Epithelial cell of esophagus (primary cell): ENCODE data around the gene ANKZF1.

Experiments
- DNase-seq: peaks from one replicate; pipeline ENCODE4 v3.0.0; 2010; ENCODE audit warnings: low read depth
- H3K4me3 ChIP-seq: 2 replicates; pipeline ENCODE4 v1.5.1; 2011; ENCODE audit warnings: mild to moderate bottlenecking, low read length, control low read depth
- TF ChIP-seq, protein P1 (sequence below): IDR thresholded peaks from 2 replicates; pipeline ENCODE4 v1.5.1; 2011; ENCODE audit warnings: low read depth, mild to moderate bottlenecking, low read length, control low read depth, inconsistent platforms; ENCODE audit not compliant: insufficient read depth; ENCODE audit errors: missing control alignments

Gene ANKZF1

DNA sequence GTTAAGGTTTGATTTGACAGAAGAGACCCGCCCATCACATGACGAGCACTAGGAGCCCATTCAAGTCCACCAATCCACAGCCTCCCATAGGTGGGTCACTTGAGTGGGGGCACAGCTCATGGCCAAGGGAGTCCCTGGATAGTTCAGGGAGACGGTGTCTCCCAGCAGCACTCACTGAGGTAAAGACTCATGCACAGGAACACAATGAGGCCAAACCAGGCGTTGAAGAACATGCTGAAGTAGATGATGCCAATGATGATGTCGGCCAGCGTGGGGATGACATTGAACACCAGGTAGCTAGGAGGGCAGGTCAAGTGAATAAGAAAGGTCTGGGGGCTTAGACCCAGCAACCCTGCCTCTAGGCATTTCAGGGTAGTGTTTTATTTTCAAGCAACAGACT is 14.8 kb upstream of the ANKZF1 start:
- no peak for DNase-seq
- TF ChIP-seq, protein P1, sequence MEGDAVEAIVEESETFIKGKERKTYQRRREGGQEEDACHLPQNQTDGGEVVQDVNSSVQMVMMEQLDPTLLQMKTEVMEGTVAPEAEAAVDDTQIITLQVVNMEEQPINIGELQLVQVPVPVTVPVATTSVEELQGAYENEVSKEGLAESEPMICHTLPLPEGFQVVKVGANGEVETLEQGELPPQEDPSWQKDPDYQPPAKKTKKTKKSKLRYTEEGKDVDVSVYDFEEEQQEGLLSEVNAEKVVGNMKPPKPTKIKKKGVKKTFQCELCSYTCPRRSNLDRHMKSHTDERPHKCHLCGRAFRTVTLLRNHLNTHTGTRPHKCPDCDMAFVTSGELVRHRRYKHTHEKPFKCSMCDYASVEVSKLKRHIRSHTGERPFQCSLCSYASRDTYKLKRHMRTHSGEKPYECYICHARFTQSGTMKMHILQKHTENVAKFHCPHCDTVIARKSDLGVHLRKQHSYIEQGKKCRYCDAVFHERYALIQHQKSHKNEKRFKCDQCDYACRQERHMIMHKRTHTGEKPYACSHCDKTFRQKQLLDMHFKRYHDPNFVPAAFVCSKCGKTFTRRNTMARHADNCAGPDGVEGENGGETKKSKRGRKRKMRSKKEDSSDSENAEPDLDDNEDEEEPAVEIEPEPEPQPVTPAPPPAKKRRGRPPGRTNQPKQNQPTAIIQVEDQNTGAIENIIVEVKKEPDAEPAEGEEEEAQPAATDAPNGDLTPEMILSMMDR: no peak
- no peak overlapping the region for H3K4me3 ChIP-seq

GRCh38 chr2:219215871-219216534 is 13.6 kb upstream of the ANKZF1 start:
- TF ChIP-seq, protein P1: no peak
- peak; percentile 16 for DNase-seq
- no peak overlapping the region for H3K4me3 ChIP-seq

- TF ChIP-seq, protein P1: no peak
- H3K4me3 ChIP-seq: no peak overlapping the region
- DNase-seq: no peak
Observed at GRCh38 chr2:219216535-219216915, 13.1 kb upstream of the ANKZF1 start.

DNA sequence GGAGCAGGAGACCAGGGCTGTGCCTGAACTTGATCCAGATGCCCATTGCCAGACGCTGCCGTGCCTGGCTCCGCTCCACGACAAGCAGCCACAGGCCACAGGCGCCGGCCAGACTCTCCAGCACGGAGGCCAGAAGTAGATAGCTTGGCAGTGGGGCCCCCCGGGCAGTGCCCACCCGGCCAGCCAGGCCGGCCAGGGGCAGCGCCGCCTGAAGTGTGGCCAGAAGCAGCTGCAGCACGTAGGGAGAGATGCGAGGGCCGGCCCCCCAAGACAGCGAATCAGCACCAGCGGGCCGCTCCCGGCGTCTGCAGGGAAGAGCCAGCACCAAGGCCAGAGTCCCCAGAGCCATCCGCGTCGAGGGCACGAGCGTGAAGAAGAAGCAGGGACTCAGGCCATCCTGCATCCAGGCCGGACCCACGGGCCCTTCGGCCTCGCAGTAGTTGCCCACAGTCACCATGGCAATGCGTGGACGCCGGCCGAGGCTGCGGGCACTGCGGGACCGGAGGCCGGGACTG is 11.3 kb upstream of the ANKZF1 start:
- TF ChIP-seq, protein P1: no peak
- DNase-seq: peak; percentile 75
- peak overlapping the region; percentile 70 for H3K4me3 ChIP-seq

DNA sequence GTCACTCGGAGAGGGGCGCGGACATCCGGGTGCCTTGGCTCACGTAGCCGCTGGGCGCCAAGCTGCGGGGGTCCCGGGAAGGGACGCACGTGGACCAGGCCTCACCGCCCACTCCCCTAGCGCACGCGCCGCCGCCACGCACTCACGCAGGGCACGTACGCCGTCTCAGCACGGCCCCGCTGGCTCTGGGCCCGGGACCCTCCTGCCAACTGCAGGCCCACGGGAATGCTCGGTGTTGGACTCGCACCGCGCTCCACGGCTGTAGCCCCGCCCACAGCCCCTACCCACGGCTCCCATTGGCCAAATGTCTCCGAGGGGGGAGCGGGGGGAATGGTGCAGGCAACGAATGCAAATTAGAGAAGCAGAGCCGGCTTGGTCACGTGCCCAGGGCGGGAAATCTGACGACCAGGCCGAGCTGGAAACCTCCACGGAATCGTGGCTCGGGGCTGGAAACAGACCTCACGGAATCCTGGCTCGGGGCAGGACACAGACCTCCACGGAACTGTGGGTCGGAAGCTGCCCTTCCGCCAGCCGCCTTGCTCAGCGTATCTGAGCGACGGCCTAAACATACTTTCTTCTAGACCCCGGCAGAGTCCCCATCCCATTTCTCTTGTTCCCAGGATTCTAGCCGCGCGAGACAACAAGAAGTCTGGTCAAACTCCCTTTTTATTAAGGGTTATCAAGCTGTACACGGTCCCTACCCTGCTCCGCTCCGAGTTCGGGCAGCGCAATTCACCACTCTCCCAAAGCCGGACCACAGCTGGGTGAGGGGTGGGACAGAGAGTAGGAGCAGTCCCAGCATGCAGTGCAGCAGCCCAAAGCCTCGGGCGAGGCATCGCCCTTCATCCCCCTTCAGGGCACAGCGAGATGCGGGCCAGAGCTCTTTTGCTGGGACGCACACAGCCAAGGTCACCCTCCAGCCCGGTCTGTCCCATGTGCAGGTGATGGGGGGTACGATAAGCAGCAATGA is 10.6 kb upstream of the ANKZF1 start, which contains the start of gene ABCB6:
ABCB6 (minus strand) TSS at position 227 of the 970 bp plus-strand sequence. CDS start 285 bp downstream, outside the sequence.
- DNase-seq: peak; percentile 92
- TF ChIP-seq, protein P1: no peak
- H3K4me3 ChIP-seq: peak within 1 kb of the TSS; percentile 70

DNA sequence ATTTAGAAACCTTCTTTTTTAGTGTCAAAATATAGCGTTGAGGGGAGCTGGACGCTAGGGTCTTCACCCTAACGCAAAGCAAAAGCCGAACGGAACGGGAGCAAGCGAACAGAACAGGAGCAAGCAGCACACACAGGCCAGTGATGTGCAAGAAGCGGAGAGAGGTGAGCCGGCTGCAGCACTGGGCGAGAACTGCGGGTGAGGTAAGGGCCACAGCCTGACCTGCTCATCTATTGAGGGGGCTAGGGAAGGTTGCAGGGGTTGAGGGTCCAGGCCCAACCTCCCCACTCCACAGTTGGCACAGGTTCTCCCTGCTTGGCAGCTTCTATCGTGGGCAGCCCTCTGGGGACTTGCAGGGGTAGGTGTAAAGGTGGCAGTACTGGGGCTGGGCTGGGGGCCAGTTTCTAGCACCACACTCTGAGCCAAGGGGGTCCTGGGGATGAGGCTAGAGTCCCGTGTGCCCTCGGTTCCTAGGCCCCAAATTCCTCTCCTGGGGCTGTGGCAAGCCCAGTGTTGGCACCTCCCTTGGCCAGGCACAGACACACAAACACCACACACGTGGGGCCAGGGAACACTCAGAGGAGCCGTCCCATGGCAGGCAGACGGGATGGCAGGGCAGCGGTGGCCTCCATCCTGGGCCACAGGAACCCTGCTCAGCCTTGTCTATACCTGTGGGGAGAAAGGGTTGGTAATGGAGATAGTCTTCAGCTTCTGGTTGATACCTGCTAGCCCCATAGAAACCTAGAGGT is 9.6 kb upstream of the ANKZF1 start:
- TF ChIP-seq, protein P1: no peak
- H3K4me3 ChIP-seq: no peak overlapping the region
- no peak for DNase-seq
